ENCODE results near the gene TSPAN9. TPM values are rescaled to one million over a fixed set of nuclear protein-coding genes. Genes with fewer than 3 reads are reported as not detected.

Gene TSPAN9
- polyA plus RNA-seq, 1 donor from 2014 or later: not detected

DNA sequence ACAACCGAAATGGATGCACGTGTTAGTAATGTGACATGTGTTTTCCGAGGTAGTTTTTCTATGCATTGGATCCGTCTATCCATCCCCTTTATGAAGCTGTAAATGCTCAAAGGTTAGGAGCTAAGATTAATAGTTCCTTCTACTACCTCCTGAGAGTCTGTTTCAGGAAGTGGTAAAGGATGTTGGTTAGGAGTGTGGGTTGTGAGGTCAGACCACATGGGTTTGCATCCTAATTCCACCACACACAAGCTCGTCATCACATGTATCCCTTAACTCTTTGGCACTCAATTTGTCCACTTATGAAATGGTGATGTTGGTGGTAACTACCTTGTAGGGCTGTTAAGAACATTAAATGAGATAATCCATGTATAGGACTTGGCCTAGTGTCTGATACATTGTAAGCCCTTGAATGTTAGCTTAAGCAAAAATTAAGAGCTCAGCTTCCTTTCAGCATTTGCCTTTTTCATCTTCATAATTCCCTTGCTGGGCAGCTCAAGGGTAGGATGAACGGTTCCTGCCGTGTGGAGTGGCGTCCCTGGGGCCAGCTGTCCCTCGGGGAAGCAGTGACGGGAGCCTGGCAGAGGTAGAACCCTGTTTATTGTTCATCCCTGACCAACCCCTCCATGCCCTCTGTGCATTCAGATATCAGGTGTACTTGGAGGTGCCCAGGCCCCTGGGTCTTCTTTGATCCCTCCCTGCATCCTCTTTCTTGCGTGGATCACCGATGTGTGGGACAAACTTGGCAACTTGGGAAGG lies 52.3 kb downstream of the TSPAN9 start:
- H3K36me3 Mint-ChIP-seq: no peaks in the 10 kb centered on the region
- peaks cover 0 to 10% (median 3%) of the 10 kb centered on the region in 3 donors for H3K4me1 Mint-ChIP-seq
- no peak overlapping the region for H3K27ac Mint-ChIP-seq
- H3K27me3 Mint-ChIP-seq: peaks cover 31% of the 10 kb centered on the region
- H3K4me3 Mint-ChIP-seq: no peak overlapping the region
- H3K9me3 Mint-ChIP-seq: peaks cover 0 to 3% (median 2%) of the 10 kb centered on the region in 3 donors

GRCh38 chr12:3130057-3130830 lies 53.1 kb downstream of the TSPAN9 start:
- Mint-ChIP-seq H3K4me3 (peak overlapping the region in 2 of 4 donors; percentile 17 to 85), H3K27ac (peak overlapping the region in 1 of 3 donors; percentile 39), H3K36me3 (no peaks in the 10 kb centered on the region), H3K9me3 (peaks cover 0 to 3% (median 2%) of the 10 kb centered on the region in 3 donors), H3K27me3 (peaks cover 33% of the 10 kb centered on the region), H3K4me1 (peaks cover 0 to 10% (median 3%) of the 10 kb centered on the region in 3 donors)

- Mint-ChIP-seq H3K27ac (peak overlapping the region in 1 of 3 donors; percentile 9), H3K4me1 (peaks cover 0 to 10% (median 3%) of the 10 kb centered on the region in 3 donors), H3K9me3 (peaks cover 0 to 3% (median 2%) of the 10 kb centered on the region in 3 donors), H3K4me3 (no peak overlapping the region), H3K27me3 (peaks cover 32% of the 10 kb centered on the region), H3K36me3 (no peaks in the 10 kb centered on the region)
Measured at GRCh38 chr12:3131129-3131528, 54.0 kb downstream of the TSPAN9 start.

- H3K27me3 Mint-ChIP-seq: peaks cover 36% of the 10 kb centered on the region
- H3K9me3 Mint-ChIP-seq: peaks cover 0 to 3% (median 2%) of the 10 kb centered on the region in 3 donors
- H3K36me3 Mint-ChIP-seq: no peaks in the 10 kb centered on the region
- peaks cover 0 to 10% (median 3%) of the 10 kb centered on the region in 3 donors for H3K4me1 Mint-ChIP-seq
- H3K4me3 Mint-ChIP-seq: no peak overlapping the region
- H3K27ac Mint-ChIP-seq: no peak overlapping the region
Measured at GRCh38 chr12:3132636-3133404, 55.6 kb downstream of the TSPAN9 start.

- Mint-ChIP-seq H3K4me1 (peaks cover 0 to 10% (median 3%) of the 10 kb centered on the region in 3 donors), H3K27ac (no peak overlapping the region), H3K27me3 (peaks cover 33% of the 10 kb centered on the region), H3K36me3 (no peaks in the 10 kb centered on the region), H3K9me3 (peaks cover 0 to 3% (median 2%) of the 10 kb centered on the region in 3 donors), H3K4me3 (no peak overlapping the region)
Measured at GRCh38 chr12:3133405-3133783, 56.2 kb downstream of the TSPAN9 start.

GRCh38 chr12:3134126-3134525 lies 56.9 kb downstream of the TSPAN9 start:
- peaks cover 30% of the 10 kb centered on the region for H3K27me3 Mint-ChIP-seq
- no peaks in the 10 kb centered on the region for H3K36me3 Mint-ChIP-seq
- H3K4me1 Mint-ChIP-seq: peaks cover 0 to 9% (median 3%) of the 10 kb centered on the region in 3 donors
- peaks cover 0 to under 1% (median 0%) of the 10 kb centered on the region in 3 donors for H3K9me3 Mint-ChIP-seq
- H3K27ac Mint-ChIP-seq: no peak overlapping the region
- no peak overlapping the region for H3K4me3 Mint-ChIP-seq

GRCh38 chr12:3134526-3135135 lies 57.5 kb downstream of the TSPAN9 start:
- no peak overlapping the region for H3K4me3 Mint-ChIP-seq
- peaks cover 0 to 5% (median 3%) of the 10 kb centered on the region in 3 donors for H3K4me1 Mint-ChIP-seq
- H3K36me3 Mint-ChIP-seq: no peaks in the 10 kb centered on the region
- H3K27me3 Mint-ChIP-seq: peaks cover 25% of the 10 kb centered on the region
- no peaks in the 10 kb centered on the region for H3K9me3 Mint-ChIP-seq
- peak overlapping the region in 1 of 3 donors; percentile 73 for H3K27ac Mint-ChIP-seq

- Mint-ChIP-seq H3K4me3 (no peak overlapping the region), H3K9me3 (no peaks in the 10 kb centered on the region), H3K27me3 (peaks cover 16% of the 10 kb centered on the region), H3K27ac (no peak overlapping the region), H3K36me3 (no peaks in the 10 kb centered on the region), H3K4me1 (peaks cover 0 to 3% (median under 1%) of the 10 kb centered on the region in 3 donors)
Measured at GRCh38 chr12:3135522-3136461, 58.6 kb downstream of the TSPAN9 start.

- Mint-ChIP-seq H3K36me3 (no peaks in the 10 kb centered on the region), H3K27me3 (peaks cover 17% of the 10 kb centered on the region), H3K27ac (no peak overlapping the region), H3K4me1 (peaks cover 0 to 3% (median 0%) of the 10 kb centered on the region in 3 donors), H3K9me3 (no peaks in the 10 kb centered on the region), H3K4me3 (no peak overlapping the region)
Measured at GRCh38 chr12:3136641-3137267, 59.6 kb downstream of the TSPAN9 start.

GRCh38 chr12:3137268-3137781 lies 60.1 kb downstream of the TSPAN9 start:
- H3K4me1 Mint-ChIP-seq: no peaks in the 10 kb centered on the region
- no peaks in the 10 kb centered on the region for H3K36me3 Mint-ChIP-seq
- no peaks in the 10 kb centered on the region for H3K9me3 Mint-ChIP-seq
- H3K27ac Mint-ChIP-seq: no peak overlapping the region
- peaks cover 17% of the 10 kb centered on the region for H3K27me3 Mint-ChIP-seq
- H3K4me3 Mint-ChIP-seq: no peak overlapping the region

- peaks cover 14% of the 10 kb centered on the region for H3K27me3 Mint-ChIP-seq
- H3K27ac Mint-ChIP-seq: no peak overlapping the region
- H3K36me3 Mint-ChIP-seq: no peaks in the 10 kb centered on the region
- H3K4me3 Mint-ChIP-seq: no peak overlapping the region
- H3K9me3 Mint-ChIP-seq: no peaks in the 10 kb centered on the region
- no peaks in the 10 kb centered on the region for H3K4me1 Mint-ChIP-seq
Measured at GRCh38 chr12:3137814-3138445, 60.8 kb downstream of the TSPAN9 start.

GRCh38 chr12:3138941-3139511 lies 61.8 kb downstream of the TSPAN9 start:
- Mint-ChIP-seq H3K4me1 (no peaks in the 10 kb centered on the region), H3K27ac (no peak overlapping the region), H3K27me3 (peaks cover 14% of the 10 kb centered on the region), H3K9me3 (no peaks in the 10 kb centered on the region), H3K4me3 (no peak overlapping the region), H3K36me3 (no peaks in the 10 kb centered on the region)

All from IgD-negative memory B cell (primary cell).